A172 (cell line): Measurements from ENCODE around the gene CDC37L1. TPM values are rescaled to one million over a fixed set of nuclear protein-coding genes. Genes with fewer than 3 reads are reported as not detected.

Experiments
- DNase-seq: peaks from one replicate; pipeline ENCODE4 v3.0.0-alpha.2; 2015; ENCODE audit warnings: low spot score
- total RNA-seq: library from RNA; depleted of rRNA; stranded (reverse); fragments of >200 nt; shearing (Covaris generic); gene quantifications from 2 replicates; pipeline ENCODE4 v1.2.3, GENCODE V29; 2014

CDC37L1 gene
- total RNA-seq, 1 experiment from 2014 or later = 27.6 TPM

- DNase-seq = no peak
Observed at GRCh38 chr9:4668604-4669003, 10.8 kb upstream of the CDC37L1 start.

GRCh38 chr9:4669890-4670289 is 9.5 kb upstream of the CDC37L1 start:
- no peak for DNase-seq

- DNase-seq = no peak
Observed at GRCh38 chr9:4670591-4670990, 8.8 kb upstream of the CDC37L1 start.

- no peak for DNase-seq
Observed at GRCh38 chr9:4671737-4672136, 7.6 kb upstream of the CDC37L1 start.

GRCh38 chr9:4674783-4675182 is 4.6 kb upstream of the CDC37L1 start:
- DNase-seq = peak; percentile 7

GRCh38 chr9:4677392-4677791 is 2.0 kb upstream of the CDC37L1 start:
- no peak for DNase-seq

GRCh38 chr9:4678679-4679267 is 596 bp upstream of the CDC37L1 start:
- peak; percentile 18 for DNase-seq

- no peak for DNase-seq
Observed at GRCh38 chr9:4680173-4680525, 780 bp downstream of the CDC37L1 start.

- DNase-seq = no peak
Observed at GRCh38 chr9:4680750-4681149, 1.4 kb downstream of the CDC37L1 start.

- DNase-seq = no peak
Observed at GRCh38 chr9:4684820-4685219, 5.5 kb downstream of the CDC37L1 start.

GRCh38 chr9:4686112-4686511 is 6.7 kb downstream of the CDC37L1 start:
- DNase-seq = peak; percentile 13

- no peak for DNase-seq
Observed at GRCh38 chr9:4686584-4686983, 7.2 kb downstream of the CDC37L1 start.

GRCh38 chr9:4689021-4689420 is 9.7 kb downstream of the CDC37L1 start:
- no peak for DNase-seq

GRCh38 chr9:4689687-4690104 is 10.3 kb downstream of the CDC37L1 start:
- no peak for DNase-seq

- no peak for DNase-seq
Observed at GRCh38 chr9:4690144-4690543, 10.8 kb downstream of the CDC37L1 start.

- peak; percentile 5 for DNase-seq
Observed at GRCh38 chr9:4691795-4692194, 12.4 kb downstream of the CDC37L1 start.

GRCh38 chr9:4700091-4700490 is 20.7 kb downstream of the CDC37L1 start:
- DNase-seq = no peak

- DNase-seq = no peak
Observed at GRCh38 chr9:4700932-4701331, 21.6 kb downstream of the CDC37L1 start.

GRCh38 chr9:4701526-4701925 is 22.2 kb downstream of the CDC37L1 start:
- no peak for DNase-seq

- DNase-seq = no peak
Observed at GRCh38 chr9:4704129-4704528, 24.8 kb downstream of the CDC37L1 start.

- DNase-seq = no peak
Observed at GRCh38 chr9:4706021-4706420, 26.7 kb downstream of the CDC37L1 start.

- no peak for DNase-seq
Observed at GRCh38 chr9:4706971-4707622, 27.7 kb downstream of the CDC37L1 start.

GRCh38 chr9:4709380-4709779 is 30.0 kb downstream of the CDC37L1 start:
- DNase-seq = no peak

GRCh38 chr9:4713849-4714248 is 34.5 kb downstream of the CDC37L1 start:
- no peak for DNase-seq
